HG03135 (cell line): ENCODE results near the gene WWOX.
A peak's percentile ranks its signal among the peaks of the same experiment; 100 is the strongest.

ENCODE experiments used
- ATAC-seq: cut with Tn5 transposase; IDR thresholded peaks from one replicate; pipeline ENCODE4 v1.9.1; 2021; ENCODE audit warnings: mild to moderate bottlenecking, moderate library complexity; ENCODE audit not compliant: unreplicated experiment

WWOX gene

GRCh38 chr16:78744099-78744498 is 644.6 kb downstream of the WWOX start:
- no peak for ATAC-seq

- no peak for ATAC-seq
Measured at GRCh38 chr16:78744796-78745107, 645.3 kb downstream of the WWOX start.

DNA sequence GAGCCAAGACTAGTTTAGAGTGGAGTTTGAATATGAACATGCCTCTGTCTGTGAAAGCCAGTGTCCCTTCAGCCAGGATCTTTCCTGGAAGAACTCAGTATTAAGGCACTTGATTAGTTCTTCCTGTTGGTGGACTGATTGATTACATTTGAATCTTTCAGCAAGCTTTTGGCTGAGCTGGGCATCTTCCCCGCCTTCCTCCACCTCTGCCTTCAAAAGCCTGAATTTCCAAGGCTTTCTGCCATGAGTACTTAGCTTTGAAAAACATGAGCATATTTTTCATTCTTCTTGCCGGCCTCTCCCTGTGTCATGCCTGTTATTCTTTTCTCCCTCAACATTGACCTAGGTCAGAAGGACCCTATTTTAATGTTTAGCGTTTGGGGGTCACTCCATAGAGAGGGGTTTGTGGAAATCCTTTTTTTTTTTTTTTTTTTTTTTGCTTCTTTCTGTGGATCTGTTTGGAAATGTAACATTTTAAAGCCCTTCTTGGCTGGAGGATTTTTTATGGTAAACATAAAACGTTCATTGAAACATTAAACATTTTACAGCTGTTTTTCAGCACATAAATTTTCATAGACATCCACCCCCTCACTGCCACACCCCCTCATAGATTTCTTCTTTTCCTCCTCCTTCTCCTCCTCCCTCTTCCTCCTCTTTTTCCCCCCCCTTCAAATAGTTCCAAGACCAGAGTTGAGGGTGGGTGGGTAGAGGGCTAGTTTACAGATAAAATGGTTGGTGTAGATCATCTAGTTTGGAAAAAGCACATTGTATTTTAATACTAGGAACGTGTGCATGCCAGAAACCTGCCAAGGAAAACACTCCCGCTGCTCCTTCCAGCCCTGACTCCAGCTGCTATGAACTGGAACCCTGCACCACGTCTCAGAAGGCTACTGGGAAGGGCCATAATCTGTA is 645.9 kb downstream of the WWOX start:
- no peak for ATAC-seq

GRCh38 chr16:78746718-78747117 is 647.3 kb downstream of the WWOX start:
- no peak for ATAC-seq

GRCh38 chr16:78748220-78748929 is 648.9 kb downstream of the WWOX start:
- ATAC-seq: no peak

GRCh38 chr16:78749745-78750268 is 650.4 kb downstream of the WWOX start:
- ATAC-seq: peak; percentile 70

GRCh38 chr16:78750611-78751010 is 651.2 kb downstream of the WWOX start:
- no peak for ATAC-seq

GRCh38 chr16:78751601-78752000 is 652.1 kb downstream of the WWOX start:
- ATAC-seq: no peak

- no peak for ATAC-seq
Measured at GRCh38 chr16:78754713-78755112, 655.3 kb downstream of the WWOX start.

GRCh38 chr16:78755751-78756661 is 656.6 kb downstream of the WWOX start:
- no peak for ATAC-seq

DNA sequence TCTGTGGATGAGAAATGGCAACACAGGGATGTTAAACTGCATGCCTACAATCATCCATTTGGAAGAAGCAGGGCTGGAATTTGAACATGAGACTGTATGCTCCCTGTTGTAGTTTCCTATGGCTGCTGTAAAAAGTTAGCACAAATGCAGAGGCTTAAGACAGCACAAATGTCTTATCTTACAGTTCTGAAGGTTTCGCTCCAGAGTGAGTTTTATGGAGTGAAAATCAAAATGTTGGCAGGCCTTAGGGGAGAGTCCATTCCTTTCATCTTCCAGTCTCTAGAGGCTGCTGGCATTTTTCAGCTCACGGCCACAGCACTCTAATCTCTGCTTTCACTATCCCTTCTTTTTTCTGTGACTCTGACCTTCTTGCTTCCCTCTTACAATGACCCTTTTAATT is 660.1 kb downstream of the WWOX start:
- ATAC-seq: no peak

DNA sequence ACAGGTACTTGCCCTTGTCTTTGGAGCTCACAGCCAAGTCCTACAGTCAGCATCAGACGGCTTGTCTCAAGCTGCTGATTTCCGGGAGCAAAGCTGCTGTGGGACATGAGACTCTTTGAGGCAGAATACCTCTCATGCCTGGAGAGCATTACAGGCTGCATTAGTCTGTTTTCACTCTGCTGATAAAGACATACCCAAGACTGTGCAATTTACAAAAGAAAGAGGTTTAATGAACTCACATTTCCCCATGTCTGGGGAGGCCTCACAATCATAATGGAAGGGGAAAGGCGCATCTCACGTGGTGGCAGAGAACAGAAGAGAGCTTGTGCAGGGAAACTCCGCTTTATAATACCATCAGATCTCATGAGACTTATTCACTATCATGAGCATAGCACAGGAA is 661.2 kb downstream of the WWOX start:
- no peak for ATAC-seq

DNA sequence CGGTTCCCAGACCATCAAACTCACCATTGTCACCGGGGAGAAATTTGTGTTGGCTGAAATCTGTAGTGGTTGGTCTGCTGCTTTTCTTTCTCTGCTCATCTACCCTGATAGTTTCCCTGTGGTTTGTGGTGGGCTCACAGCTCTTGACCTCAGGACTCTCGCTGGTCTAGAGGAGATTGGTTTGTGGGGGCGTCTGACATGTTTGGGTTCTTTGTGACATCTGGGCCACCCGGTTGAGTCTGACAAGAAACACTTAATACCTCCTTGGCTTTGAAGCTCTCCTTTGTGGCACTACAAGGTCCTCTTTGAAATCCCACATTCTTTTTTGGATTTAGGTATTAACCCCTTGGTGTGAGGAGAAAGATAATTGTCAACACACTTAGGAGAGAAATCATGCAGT is 662.0 kb downstream of the WWOX start:
- ATAC-seq: peak; percentile 83

- peak; percentile 53 for ATAC-seq
Measured at GRCh38 chr16:78762222-78762621, 662.8 kb downstream of the WWOX start.

GRCh38 chr16:78763821-78764440 is 664.5 kb downstream of the WWOX start:
- no peak for ATAC-seq

- no peak for ATAC-seq
Measured at GRCh38 chr16:78764478-78764877, 665.0 kb downstream of the WWOX start.

GRCh38 chr16:78768226-78768625 is 668.8 kb downstream of the WWOX start:
- no peak for ATAC-seq

DNA sequence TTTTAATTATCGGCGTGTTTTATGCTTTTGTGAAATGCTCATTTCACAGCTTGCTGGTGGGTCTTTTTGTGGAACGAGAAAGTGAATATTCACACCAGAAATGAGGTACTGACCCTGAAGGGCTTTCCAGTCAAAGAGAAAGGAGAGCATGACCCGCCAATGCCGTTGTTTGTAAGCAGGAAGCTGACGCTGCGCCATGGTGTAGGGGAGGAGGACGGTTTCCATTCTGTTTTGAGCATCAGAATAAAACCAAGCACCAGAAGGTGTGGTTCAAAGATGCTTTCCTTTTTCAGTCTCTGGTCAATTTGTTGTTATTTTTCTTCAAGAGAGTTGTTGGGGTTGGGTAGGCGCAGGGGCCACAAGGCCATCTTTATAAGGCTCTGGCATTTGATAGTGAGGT is 669.3 kb downstream of the WWOX start:
- no peak for ATAC-seq

DNA sequence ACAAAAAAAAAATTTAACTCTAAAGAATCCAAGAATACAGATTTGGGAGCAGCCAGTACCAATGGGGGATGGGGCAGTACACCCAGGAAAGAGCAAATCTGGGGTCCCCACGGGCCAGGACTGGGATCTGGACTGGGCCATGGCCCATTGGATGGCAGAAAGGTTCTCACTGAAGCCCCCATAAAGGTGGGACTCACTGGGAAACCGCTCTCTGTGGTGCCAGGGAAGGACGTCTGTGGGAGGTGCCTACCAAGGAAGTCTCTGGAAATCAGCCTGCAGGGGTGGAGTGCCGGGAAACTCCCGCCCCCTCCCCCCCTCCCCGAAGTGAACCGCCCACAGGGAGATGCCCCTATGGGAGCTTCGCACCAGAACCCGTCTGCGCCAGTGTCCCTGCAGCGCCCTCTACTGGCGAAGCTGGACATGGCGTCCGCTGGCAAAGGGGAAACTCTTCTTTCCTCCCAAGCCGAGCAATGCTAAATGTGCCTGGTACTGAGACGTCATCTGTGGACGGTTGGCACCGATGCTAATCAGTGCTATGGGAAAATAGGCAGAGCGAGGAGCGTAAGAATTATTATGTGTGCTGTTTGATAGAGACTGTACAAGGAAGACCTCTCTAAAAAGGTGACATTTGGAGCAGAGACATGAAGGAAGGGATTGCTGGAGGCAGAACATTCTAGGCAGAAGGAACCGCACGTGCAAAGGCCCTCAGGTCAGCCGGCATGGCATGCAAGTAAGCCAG is 671.1 kb downstream of the WWOX start:
- ATAC-seq: peak; percentile 72

- ATAC-seq: no peak
Measured at GRCh38 chr16:78773291-78773702, 673.8 kb downstream of the WWOX start.
